Fibroblast of lung (primary cell): ENCODE data around the gene DMAC2.

Source experiments
- CTCF ChIP-seq, 2 donors: IDR thresholded peaks in 1 of 2; conservative IDR thresholded peaks in 1 of 2; 1 replicate in 1 of 2; 2 replicates in 1 of 2; pipeline ENCODE4 v1.5.1; 2011 to 2012; ENCODE audit warnings: low read length in 2 of 2, control low read depth in 1 of 2, inconsistent platforms in 1 of 2, low read depth in 1 of 2, mild to moderate bottlenecking in 1 of 2
- EZH2 ChIP-seq: IDR thresholded peaks from 2 replicates; pipeline ENCODE4 v1.5.1; 2012; ENCODE audit warnings: low read length, control low read depth, mild to moderate bottlenecking; ENCODE audit errors: missing control alignments

- TF ChIP-seq CTCF (conservative IDR thresholded peaks at IDR 0.05 in 1 of 2, IDR thresholded peaks at IDR 0.05 in 1 of 2; ENCODE audit: low read depth in 1 of 2, low read length in 2 of 2) (no peak), EZH2 (no peak)
Observed at GRCh38 chr19:41395355-41395754, 44.4 kb downstream of the DMAC2 start.
